ENCODE data around the gene ZNF716.
"Not testable (repeated sequence)": the region's sequence is repeated elsewhere in the genome, so short reads cannot be mapped to it uniquely, and the experiment has no call there.

ZNF716 gene

DNA sequence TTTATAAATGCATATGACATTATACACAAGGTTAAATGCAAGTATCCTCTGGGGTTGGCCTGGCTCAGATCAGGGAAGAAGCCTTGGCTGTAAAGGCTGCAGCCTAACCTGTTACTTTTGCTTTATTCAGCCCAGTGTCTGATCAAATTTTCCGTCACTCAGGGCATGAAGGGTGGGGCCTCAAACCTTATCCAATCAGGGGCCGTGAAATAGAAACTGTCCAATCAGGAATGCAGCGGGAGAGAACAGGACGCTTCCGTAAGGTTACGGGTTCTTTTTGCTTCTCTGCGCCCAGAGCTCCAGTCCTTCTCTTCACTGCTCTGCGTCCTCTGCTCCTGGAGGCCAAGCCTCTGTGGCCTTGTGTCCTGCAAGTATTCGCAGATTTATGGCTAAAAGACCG, at the start of gene ZNF716:
ZNF716 (plus strand) TSS at position 274 of the 400 bp plus-strand sequence; CDS start at position 386, 112 bp downstream.
- DNase-seq, result no peak

DNA sequence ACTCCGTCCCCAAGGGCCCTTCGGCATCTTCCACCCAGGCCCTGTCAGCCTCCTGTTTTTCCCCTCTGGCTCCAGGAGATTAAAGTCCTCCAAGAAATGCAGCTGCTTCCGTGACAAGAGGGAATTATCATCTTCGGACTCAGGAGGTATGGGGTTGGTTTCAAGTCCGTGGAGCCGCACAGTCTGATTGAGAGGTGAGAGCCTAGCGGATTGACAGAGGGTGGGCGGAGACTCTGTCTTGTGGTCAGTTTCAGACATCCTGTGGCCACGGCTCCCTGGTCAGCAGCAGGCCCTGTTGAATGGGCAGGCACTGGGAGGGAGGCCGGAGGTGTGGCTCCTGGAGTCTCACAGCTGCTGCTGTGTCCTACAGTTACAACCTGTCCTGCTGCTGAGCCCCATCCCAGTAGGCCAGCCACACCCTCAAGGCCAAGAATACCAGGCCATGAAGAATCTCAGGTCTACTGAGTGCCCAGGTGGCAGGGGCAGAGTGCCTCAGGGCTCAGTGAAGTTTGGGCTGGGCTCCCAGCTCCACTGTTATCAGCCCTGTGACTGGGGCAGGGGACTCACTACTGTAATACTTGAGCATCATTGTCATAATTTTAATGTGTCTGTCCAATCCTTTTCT, 49.3 kb upstream of the ZNF716 start:
- DNase-seq, result no peak

DNA sequence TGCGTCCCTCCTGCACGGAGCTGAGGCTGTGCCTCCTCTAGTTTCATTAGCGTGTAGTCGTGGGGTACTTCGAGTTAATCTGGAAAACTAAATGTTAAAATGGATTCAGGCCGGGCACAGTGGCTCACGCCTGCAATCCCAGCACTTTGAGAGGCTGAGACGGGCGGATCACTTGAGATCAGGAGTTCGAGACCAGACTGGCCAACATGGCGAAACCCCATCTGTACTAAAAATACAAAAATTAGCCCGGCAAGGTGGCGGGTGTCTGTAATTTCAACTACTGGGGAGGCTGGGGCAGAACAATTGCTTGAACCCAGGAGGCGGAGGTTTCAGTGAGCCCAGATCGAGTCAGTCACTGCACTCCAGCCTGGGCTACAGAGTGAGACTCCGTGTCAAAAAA, 46.9 kb upstream of the ZNF716 start:
- not testable (repeated sequence) for DNase-seq

DNA sequence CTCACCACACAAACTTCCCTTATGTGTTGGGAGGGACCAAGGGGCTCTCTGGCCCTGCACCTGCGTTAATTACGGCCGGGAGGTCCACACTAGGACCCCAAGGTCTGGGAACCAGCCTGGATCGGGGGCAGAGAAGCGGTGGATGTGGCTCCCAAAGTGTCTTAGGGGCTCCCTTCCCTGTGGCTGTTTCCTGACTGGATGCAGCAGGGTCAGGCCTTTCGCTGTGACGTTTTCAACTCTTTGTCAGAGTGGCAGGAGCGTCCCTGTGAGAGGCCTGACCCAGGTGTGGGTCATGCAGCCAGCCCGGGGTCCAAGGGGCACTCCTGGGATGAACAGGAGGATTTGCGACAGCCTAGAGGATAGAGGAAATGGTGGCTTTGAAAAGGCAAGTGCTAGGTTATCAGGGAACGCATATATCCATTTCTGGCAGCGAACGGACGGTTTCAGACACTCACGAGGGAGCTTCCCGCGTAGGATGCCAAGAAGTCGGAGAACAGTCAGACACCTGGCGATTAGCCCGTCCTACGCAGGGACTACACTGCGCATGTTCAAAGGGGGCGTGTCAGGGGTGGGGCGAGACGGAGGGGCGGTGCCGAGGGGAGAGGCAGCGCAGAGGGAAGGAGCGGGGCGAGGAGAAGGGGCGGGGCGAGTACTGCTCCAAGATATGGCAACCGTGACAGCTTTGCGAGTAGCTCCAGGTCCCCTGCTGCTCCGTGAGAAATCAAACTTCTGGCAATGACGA, 46.2 kb upstream of the ZNF716 start:
- DNase-seq, result no peak

DNA sequence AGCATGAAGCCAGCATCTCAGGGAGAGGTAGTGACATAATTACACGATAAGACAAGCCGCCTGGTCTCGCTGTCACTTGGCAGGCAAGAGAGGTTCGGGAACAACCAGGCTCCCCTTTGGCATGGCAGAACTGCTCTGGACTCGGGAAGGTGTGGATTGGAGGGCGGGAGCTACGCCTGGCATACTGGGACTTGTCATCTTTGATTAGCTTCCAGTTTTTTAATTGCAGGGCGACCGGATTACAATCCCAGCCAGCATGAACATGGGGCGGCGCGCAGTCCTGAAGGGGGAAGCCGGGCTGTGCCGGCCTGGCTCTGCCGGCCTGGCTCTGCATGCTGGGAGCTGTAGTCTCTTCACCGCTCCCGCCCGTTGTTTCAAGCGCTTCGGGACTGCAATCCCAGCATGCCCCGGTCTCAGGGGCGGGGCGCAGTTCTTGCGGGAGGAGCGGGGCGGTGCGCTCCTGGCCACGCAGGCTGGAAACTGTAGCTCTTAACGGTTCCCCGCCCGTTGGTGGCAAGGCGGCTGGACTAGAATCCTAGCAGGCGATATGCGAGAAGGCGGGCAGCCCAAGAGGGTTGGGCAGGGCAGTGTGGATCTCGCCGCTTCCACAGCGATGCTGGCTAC, 45.5 kb upstream of the ZNF716 start:
- no peak for DNase-seq

DNA sequence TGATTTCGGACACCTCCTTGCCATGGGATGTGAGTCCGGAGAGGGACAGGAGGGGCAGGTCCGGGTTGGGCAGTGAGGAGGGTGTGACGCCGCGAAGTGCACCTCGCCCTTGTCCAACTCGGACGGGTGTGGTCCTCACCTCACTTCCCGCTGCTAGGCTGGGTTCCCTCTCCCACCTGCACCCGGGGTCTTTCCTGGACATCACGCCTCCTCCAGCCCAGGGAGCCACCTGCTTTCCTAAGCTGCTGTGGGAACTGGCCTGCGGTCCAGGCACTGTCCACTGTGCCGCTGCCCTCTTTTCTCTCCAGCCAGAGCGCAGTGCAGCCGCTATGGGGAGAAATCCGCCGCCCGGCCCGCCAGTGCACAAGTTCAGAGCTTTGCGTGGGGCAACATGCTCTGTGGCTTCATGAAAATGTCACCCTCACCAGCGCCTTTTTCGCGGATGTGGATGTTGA, 45.0 kb upstream of the ZNF716 start:
- DNase-seq, result no peak

DNA sequence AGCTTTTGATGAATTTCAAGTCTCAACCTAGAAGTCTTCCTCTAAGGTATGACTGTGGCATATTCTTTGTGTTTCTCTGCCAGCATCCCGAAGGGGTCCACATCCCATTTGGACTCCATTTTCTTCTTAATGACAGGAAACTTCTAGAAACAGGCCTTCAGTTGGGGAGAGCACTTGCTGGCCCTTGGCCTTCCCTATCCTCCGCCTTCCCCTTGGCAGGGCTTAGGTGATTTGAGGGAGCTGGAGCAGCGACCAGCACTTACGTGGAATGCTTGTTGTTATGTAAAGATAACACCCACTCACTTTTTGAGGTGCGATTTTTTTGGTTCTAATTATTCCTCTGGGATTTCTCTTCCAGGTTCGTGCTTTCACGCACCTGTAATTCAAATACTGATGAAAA, 42.9 kb upstream of the ZNF716 start:
- no peak for DNase-seq

DNA sequence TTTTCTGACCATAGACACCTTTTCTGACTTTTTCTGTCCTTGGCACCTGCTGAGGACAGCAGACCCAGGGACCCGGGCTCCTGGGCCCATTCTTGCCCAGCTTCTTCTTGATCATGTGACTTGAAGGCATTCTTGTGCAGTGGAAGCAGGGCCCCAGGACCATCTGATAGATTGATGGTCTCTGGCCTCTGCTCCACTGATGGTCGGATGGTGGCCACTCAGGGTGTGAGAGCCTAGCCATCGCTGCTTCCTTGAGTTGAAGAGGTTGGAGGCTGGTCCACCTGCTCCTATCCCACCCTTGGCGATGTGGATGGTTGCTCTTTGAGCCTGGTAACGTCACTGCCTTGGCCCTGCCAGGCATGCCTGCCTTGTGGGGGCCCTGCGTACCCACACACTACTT, 37.8 kb upstream of the ZNF716 start:
- DNase-seq, result no peak

DNA sequence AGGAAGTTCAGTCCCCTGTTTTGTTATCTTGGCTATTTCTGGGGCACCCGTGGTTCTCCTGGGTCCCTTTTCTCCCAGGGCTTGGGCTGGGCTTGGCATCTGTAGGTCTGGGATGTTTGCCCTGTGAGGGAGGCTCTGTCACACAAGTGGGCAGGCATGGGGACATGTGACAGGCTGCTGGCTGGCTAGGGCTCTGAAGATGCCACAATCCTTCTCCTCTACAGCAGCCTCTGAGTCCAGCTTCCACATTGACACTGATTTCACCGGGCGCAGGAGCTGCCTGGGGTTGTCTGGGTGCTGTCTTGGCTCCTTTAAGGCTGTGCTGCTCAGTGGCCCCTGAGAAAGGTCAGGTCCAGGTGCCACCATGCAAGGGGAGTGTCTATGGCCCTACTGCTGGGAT, 37.4 kb upstream of the ZNF716 start:
- no peak for DNase-seq

DNA sequence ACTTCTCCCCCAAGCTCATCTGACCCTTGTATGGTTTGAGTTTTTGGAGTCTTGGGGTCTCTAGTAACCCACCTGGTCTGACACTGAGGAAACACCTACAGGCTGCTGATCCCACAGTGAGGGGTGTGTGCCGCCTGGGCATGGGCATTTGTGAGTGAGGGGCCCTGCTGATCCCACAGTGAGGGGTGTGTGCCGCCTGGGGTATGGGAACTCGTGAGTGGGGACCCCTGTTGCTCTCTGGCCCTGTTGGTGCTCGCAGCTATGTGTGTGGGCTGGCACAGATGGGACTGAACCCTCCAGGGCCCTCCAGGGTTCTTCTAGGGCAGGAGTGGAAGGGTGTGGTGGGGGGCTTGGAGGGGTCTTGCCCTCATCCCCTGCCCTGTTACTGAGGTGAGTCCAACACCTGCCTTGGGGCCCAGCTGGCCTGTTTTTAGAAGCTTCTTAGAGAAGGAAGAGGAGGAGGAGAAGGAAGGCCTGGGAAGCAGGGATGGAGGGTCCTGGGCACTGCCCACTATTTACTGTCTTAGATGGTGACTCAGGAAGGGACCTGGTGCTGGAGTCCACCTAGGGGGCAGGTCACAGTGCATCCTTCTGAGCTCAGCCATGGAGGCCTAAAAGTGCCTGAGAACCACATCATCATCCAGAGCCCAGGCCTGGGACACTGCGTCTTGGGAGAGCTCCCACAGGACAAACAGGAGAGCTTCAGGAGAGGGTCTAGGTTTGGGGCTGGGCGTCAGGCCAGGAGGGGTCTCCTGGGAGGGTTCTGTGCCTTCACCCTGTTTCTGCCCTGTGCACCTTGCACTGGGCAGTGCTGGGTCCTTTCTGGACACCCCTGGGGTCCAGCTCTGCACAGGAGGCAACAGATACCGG, 36.2 kb upstream of the ZNF716 start:
- no peak for DNase-seq

DNA sequence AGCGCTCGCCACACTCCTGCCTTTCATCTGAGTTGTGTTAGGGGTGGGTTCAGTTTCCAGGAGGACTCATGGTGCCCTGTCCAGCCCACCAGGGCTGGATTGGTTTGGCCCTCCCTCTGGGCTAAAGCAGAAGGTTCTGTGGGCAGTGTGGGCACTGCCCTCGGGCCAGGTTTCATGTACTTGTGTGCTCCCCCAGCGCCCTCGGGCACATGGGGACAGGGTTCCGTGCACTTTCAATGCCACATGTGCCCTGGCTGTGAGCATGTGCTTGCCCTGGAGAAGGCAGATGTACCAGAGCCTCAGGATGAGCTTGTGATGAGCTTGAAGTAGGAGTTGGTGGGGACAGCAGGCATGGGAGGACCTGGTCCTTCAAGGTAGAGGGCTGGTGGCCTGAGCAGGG, 35.6 kb upstream of the ZNF716 start:
- no peak for DNase-seq

DNA sequence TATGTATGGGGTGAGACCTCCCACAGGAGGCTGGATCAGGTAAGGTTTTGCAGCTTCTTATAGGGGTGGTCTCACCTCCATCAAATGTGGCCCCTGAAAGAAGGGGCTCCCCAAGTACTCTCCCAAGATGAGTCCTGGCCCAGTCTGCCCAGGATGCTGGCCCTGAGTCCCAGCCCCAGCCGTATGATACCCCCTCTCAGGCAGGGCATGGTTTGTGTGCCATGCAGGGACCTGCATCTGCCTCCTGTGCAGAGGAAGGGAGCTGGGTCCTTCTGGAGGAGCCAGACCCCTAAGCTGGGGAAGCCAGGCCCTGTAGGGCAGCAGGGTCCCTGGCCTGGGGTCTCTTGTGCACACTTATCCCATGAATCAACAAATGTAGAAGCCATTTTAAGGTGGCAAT, 35.1 kb upstream of the ZNF716 start:
- no peak for DNase-seq

DNA sequence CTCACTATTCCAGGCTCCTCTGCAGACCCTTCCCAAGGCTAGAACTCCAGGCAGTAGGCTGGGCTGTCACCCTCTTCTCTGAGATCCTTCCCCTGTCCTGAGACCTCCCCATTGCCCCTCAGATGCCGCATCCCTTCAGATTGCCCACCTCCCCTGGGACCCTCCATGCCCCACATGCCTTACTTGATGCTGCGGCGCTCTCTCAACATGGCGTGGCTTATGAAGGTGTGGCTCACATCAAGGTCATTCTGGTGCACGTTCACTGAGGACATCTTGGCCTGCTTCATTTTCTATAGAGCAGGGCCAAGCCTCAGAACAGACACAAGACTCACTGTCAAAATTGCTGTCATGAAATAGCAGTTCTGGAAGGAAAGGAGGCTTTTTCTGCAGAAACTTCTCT, 34.7 kb upstream of the ZNF716 start:
- no peak for DNase-seq

DNA sequence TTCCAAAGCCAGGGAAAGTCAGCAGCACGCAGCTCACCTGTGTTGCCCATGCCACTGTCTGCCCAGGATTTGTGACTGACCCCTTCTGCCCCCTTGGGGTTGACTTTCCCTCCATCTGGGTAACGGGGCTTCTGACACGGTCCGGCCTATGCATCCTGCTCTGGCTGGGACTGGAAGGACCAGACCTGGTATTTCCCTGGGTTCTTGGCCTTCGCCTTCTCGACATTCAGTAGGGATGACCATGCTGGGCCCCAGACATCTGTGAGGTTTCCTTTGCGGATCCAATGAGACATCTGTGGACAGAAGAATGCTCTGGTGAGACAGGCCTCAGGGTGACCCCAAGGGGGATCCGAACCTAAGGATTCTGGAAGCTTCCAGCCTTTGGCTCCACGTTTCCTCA, 34.2 kb upstream of the ZNF716 start:
- DNase-seq, result no peak

DNA sequence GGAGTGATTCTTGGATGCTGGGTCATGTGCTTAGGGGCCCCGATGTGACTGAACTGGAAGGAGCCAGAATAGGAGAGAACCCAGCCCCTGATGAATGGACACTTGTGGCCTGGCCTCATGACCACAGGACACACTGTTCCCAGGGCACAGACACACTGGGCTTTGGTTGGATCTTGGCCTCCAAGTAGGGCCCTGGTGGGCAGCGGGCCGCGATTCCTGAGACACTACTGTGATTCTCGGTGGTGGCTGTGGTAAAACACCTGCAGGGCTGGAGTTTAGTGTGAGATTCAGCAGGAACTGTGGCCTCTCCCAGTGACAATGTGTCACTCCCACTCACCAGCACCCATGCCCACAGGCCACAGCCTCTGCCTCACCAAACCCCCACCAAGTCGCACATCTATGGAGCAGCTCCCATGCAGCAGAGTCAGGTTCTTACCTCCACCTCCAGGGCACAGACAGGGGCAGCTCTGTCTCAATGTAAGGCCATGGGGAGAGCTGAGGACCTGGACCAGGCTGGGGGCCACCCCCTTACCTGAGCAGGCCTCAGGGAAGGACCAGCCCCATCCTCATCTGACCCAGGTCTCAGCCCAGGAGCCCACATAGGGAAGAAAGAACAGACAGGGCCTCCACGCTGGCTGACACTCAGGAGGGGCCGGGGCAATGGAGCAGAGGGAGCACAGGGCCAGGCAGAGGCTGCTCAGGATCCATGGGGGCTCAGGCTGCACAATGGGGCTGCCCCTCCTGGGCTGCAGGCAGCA, 33.2 kb upstream of the ZNF716 start:
- no peak for DNase-seq

DNA sequence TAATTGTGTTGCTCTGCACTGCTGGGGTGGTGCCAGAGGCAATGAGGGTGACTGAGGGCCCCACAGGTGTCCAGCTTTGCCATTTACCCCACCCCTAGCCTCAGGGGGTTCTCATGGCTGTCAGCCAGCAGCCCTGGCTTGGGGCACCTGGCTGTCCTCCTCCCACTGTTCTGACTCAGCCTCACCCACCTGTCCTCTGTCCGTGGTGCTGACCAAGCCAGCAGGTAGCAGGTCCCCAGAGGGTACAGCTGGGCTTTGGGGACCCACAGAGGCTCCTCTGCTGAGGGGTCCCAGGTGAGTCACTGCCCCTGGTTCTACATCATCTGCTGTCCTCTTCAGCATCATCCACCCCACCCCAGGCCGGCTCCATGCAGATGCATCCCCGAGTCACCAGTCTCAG, 32.2 kb upstream of the ZNF716 start:
- no peak for DNase-seq

DNA sequence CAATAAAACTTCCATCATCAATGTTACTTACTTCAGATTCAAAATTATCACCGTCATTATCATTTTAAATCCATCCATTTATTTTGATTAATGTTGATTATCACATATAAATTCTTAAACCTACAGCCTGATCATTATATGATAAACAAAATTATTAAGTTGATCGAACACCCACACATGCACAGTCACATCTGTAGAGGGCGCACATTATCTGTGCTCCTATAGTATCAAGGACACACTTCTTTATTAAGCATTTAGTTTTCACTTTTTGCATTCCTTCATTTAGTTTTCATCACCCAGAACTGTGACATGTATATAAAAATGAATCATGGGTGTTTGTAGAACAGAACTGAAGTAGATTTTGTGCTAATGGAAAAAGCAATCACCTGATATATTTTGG, 26.2 kb upstream of the ZNF716 start:
- DNase-seq, result no peak

DNA sequence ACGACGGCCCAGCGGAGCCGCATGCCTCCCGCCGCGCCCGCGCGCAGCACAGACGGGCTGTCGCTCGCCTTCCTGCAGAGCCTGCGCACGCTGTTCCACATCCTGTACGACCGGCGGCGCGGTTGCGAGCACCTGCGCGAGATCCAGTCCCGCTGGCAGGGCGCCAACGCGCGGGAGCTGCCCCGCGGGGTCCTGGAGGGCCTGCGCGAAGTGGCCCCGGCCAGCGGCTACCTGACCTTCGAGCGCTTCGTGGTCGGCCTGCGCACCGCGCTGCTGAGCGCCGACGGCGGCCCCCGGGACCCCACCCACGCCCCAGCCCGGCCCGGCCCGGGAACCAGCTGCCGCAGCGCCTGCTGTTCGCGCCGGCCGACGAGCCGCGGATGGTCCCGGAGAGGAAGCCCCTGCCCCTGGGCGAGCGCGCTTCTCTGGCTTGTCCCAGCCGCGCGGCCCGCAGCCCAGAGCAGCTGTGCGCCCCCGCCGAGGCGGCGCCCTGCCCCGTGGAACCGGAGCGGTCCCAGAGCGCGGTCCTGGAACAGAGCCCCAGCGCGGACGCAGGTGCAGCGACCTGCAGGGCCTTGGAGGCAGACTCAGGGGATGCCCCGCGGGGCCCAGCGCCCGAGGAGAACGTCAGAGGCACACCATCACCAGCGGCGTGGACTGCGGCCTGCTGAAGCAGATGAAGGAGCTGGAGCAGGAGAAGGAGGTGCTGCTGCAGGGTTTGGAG, 25.3 kb upstream of the ZNF716 start:
- no peak for DNase-seq

DNA sequence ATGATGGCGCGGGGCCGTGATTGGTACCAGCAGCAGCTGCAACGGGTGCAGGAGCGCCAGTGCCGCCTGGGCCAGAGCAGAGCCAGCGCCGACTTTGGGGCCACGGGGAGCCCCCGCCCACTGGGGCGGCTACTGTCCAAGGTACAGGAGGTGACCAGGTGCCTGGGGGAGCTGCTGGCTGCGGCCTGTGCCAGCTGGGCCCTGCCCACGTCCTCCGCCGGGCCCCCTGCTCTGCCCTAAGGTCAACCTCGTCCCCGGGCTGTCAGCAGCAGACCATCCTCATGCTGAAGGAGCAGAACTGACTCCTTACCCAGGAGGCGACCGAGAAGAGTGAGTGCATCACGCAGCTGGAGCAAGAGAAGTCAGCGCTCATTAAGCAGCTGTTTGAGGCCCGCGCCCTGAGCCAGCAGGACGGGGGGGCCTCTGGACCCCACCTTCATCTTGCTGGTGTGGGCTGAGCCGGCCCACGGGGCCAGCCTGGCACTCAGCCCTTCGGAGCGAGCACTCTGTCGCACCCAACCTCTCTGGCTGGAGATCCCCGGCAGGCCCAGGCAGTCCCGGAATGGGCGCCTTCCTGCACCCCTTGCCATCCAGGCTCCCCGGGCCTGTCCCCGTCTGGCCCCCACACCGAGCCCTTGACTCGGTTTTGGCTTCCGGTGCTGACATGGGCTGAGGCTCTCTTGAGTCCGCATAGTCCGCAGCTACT, 24.6 kb upstream of the ZNF716 start:
- no peak for DNase-seq

DNA sequence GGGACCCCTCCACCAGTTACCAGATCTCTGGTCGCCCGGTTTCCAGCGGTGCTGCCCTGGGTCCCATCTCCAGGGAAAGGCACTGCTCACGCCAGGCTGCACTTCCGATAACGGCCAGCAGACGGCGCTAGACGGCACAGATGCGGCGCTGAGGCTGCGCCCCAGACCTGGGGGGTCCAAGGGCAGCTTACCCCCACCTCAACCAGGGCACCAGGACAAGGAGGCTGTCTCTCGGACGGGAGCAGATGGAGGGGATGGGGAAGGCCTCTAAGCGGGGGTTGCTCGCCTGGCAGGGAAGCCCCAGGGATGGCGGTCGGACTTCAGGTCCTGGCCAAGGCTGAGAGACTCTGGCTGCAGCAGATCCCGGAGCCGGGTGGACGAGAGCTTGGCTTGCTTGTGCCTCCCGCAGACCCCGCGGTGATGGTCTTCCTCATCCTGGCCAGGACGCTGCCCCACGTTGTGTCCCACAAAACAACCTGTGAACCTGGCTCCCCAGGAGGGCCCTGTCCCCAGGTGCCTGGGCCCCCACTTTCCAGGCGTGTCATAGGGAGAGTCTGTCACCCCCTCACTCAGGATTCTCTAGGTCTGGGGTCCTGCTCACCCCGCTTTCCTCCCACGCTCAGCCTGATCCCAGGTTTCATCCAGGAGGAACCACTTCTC, 23.9 kb upstream of the ZNF716 start:
- no peak for DNase-seq

DNA sequence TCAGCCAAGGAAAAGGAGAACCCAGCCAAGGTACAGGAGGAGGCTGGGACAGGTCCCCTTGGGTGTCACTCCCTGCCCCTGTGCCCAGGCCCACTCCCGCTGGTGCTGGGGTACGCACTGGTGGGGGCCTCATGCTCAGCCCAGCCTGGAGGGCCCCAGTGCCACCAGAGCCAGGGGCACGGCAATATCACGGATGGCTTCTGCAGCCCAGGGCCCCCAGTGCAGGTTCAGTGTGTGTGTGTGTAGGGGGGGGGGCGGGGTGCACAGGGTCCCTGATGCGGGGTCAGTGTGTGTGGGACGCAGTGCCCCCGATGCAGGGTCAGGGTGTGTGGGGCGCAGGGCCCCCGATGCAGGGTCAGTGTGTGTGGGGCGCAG, 23.4 kb upstream of the ZNF716 start:
- no peak for DNase-seq

Measured in NCI-H2081 treated with DMSO at 0.1 percent for 48 hours (cell line).